Osteocyte (in vitro differentiated cells): Measurements from ENCODE around the gene KHDC4. TPM values are rescaled to one million over a fixed set of nuclear protein-coding genes. Genes with fewer than 3 reads are reported as not detected.
A peak's percentile ranks its signal among the peaks of the same experiment; 100 is the strongest.

ENCODE experiments used
- DNase-seq: peaks from one replicate; pipeline ENCODE4 v3.0.0; 2021; ENCODE audit warnings: mixed read lengths; ENCODE audit not compliant: unreplicated experiment; ENCODE audit errors: extremely low spot score
- H3K27ac Mint-ChIP-seq: one replicate; pipeline ENCODE4 v1.8.0; 2021; ENCODE audit warnings: mild to moderate bottlenecking, mixed read lengths; ENCODE audit not compliant: unreplicated experiment
- H3K27me3 Mint-ChIP-seq: one replicate; pipeline ENCODE4 v1.8.0; 2021; ENCODE audit warnings: mixed read lengths; ENCODE audit not compliant: unreplicated experiment
- H3K36me3 Mint-ChIP-seq: one replicate; pipeline ENCODE4 v1.8.0; 2021; ENCODE audit warnings: mixed read lengths; ENCODE audit not compliant: unreplicated experiment
- H3K4me1 Mint-ChIP-seq: one replicate; pipeline ENCODE4 v1.8.0; 2021; ENCODE audit warnings: mixed read lengths; ENCODE audit not compliant: unreplicated experiment
- H3K4me3 Mint-ChIP-seq: one replicate; pipeline ENCODE4 v1.8.0; 2021; ENCODE audit warnings: mild to moderate bottlenecking, moderate library complexity, mixed read lengths; ENCODE audit not compliant: unreplicated experiment
- H3K9me3 Mint-ChIP-seq: one replicate; pipeline ENCODE4 v1.8.0; 2021; ENCODE audit warnings: mixed read lengths; ENCODE audit not compliant: unreplicated experiment
- CTCF ChIP-seq: fragments of 200-600 bp; sonication (generic); IDR thresholded peaks from 2 replicates; pipeline ENCODE4 v1.5.0; 2021; ENCODE audit warnings: antibody characterized with exemption, mild to moderate bottlenecking, moderate library complexity
- total RNA-seq: library from RNA; stranded (reverse); gene quantifications from 2 replicates; pipeline ENCODE4 v1.2.1, GENCODE V29; 2021

KHDC4 gene
- total RNA-seq, 1 donor from 2014 or later: 53.7 TPM

DNA sequence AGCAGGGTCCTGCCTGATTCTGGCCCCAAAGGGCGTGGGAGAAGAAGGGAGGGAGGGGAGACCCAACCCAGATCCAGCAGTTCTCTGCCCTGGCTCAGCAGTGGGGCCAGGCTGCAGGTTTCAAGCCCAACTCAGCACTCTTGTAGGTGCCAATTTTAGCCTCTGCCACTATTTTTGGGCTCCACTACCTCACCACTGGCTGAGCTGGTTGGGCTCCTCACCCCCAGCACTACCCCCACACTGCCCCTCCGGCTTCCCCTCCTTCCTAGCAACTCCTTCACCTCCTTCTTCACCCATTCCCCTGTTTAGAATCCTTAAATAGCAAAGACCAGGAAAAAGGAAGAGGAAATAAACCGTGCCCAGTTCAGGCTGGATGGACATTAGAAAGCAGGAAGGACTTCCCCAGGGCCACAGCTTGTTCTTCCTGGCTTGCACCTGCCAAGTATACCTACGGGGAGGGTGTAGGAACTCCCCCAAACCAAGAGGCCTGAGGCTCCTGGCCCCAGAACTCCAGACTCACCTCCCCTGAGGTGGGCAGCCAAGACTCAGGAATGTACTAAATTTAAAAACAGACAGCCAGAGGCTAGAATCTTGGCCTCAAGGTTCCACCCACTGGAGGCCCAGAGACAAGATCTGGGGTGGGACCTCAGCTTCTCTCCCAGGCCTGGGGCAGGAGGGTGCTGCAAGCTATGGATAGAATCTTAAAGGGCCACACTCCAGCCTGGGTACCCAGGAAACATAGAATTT, 45.6 kb upstream of the KHDC4 start:
- peak overlapping the region; percentile 98 for H3K27ac Mint-ChIP-seq
- H3K9me3 Mint-ChIP-seq: no peaks in the 10 kb centered on the region
- H3K4me1 Mint-ChIP-seq: peaks cover 86% of the 10 kb centered on the region
- DNase-seq: no peak
- H3K4me3 Mint-ChIP-seq: peak overlapping the region; percentile 88
- H3K36me3 Mint-ChIP-seq: peaks cover 9% of the 10 kb centered on the region
- no peak for TF ChIP-seq CTCF
- H3K27me3 Mint-ChIP-seq: no peaks in the 10 kb centered on the region

DNA sequence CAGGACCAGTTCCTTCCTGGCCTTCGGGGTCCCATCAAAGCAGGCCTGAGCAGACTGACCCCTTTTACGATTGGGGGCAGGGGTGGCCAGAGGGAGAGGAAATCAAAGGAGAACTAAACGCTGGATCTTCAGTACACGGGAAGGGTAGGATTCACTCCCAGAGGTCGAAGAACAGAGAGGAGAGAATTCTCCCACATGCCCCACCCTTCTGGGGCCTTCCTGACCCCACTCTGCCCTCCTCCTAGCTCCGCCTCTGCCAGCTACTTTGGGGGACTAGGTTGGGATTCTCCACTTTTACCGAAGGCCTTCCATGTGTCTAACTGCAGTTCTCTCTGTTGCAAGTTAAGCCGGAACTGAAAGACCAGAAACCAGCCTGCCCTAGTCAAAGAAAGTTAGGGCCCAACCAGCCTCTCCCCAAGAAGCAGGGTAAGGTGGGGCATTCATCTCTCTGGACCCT, 44.8 kb upstream of the KHDC4 start:
- no peak for TF ChIP-seq CTCF

DNA sequence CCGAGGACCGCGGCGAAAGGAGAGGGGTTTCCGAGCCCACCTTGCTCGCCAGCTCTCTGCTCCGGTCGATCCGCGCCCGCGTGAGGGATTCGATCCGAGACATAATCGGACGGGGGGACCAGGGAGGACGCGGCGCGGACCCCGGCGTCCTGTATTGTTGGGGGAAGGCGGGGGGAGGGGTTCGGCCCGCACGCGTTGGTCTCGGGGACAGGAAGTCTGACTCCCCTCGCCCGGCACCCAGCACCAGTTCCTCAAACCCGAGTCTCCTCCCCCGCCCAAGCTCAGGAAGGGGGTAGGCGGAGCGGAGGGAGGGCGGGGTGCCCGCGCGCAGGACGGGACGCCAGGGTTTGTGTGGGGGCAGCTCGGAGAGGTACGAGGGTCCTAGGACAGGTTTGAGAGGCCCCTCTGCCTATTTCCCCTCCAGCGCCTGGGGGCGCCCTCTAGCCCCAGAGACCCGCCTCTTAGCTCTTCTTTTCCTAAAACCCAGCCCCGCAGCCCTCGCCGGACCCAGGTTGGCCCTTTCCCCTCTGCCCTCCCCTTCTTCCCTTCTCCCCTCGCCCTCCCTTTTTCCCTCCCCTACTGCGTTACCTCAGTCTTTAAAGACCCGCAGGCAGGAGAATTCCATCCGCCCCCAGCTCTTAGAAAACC, 44.2 kb upstream of the KHDC4 start, which contains the start of gene ARHGEF2:
ARHGEF2 (minus strand) TSS at position 223 of the 648 bp plus-strand sequence; CDS start at position 103, 120 bp downstream.
- TF ChIP-seq CTCF: peak; percentile 43
- DNase-seq: no peak
- Mint-ChIP-seq H3K27ac (peak within 1 kb of the TSS; percentile 98), H3K36me3 (peaks cover 9% of the 10 kb centered on the region), H3K9me3 (no peaks in the 10 kb centered on the region), H3K4me1 (peaks cover 84% of the 10 kb centered on the region), H3K4me3 (peak within 1 kb of the TSS; percentile 88), H3K27me3 (no peaks in the 10 kb centered on the region)

More for the DNA sequence above, 44.8 kb upstream of the KHDC4 start:
- H3K27me3 Mint-ChIP-seq: no peaks in the 10 kb centered on the region
- no peak for DNase-seq
- H3K4me1 Mint-ChIP-seq: peaks cover 87% of the 10 kb centered on the region
- no peaks in the 10 kb centered on the region for H3K9me3 Mint-ChIP-seq
- H3K27ac Mint-ChIP-seq: peak overlapping the region; percentile 98
- peaks cover 9% of the 10 kb centered on the region for H3K36me3 Mint-ChIP-seq
- peak overlapping the region; percentile 88 for H3K4me3 Mint-ChIP-seq

DNA sequence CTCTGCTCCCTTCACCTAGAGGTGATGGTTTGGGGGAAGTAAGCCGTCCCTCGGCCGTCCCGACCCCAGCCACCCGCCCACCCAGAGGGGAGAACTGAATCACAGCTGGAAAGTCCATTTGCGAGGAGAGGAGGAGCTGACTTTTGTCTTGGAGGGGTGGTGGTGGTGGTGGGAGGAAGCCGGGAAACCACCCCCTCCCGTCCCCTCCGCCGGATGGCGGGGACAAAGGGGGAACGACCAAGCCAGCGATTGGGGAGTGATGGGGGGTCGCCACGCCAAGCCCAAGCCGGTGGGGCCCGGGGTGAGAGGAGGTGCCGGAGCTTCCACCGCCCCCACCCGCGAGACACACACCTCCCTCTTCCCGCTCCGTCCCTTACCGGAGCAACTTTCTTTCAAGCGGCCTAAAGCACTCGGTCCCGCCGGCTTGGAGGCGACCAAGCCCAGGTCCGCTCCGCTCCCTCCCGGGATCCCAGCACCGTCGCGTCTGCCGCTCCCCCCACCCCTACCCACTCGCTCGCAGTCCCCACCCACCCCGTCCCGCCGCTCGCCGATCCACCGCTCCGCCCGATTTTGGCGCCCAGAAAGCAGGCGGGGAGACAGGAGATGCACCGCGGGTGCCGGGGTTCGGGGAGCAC, 43.6 kb upstream of the KHDC4 start:
- no peaks in the 10 kb centered on the region for H3K27me3 Mint-ChIP-seq
- peaks cover 84% of the 10 kb centered on the region for H3K4me1 Mint-ChIP-seq
- TF ChIP-seq CTCF: no peak
- H3K27ac Mint-ChIP-seq: peak overlapping the region; percentile 98
- DNase-seq: no peak
- H3K36me3 Mint-ChIP-seq: peaks cover 9% of the 10 kb centered on the region
- H3K9me3 Mint-ChIP-seq: no peaks in the 10 kb centered on the region
- peak overlapping the region; percentile 88 for H3K4me3 Mint-ChIP-seq
